ENCODE results near the gene MIB1.
A peak's percentile ranks its signal among the peaks of the same experiment; 100 is the strongest.
"Not testable (repeated sequence)": the region's sequence is repeated elsewhere in the genome, so short reads cannot be mapped to it uniquely, and the experiment has no call there.

The MIB1 gene

GRCh38 chr18:21740538-21741311, at the start of gene MIB1:
MIB1 (plus strand) TSS chr18:21740792; CDS start chr18:21741584, 792 bp downstream.
- DNase-seq = peak; percentile 100

GRCh38 chr18:21693322-21693721, 47.3 kb upstream of the MIB1 start:
- no peak for DNase-seq

- peak; percentile 78 for DNase-seq
These were observed 40.0 kb upstream of the MIB1 start for GRCh38 chr18:21700528-21701075.

- DNase-seq = peak; percentile 96
These were observed 39.0 kb upstream of the MIB1 start for GRCh38 chr18:21701621-21702020.

- DNase-seq = no peak
These were observed 38.0 kb upstream of the MIB1 start for GRCh38 chr18:21702602-21703001.

- peak; percentile 86 for DNase-seq
These were observed 37.3 kb upstream of the MIB1 start for GRCh38 chr18:21703241-21703820.

GRCh38 chr18:21704603-21705364, 35.8 kb upstream of the MIB1 start, which contains the start of gene ABHD3:
ABHD3 (minus strand) TSS chr18:21704774; CDS start chr18:21704665, 109 bp downstream.
- peak; percentile 98 for DNase-seq

GRCh38 chr18:21706386-21706865, 34.2 kb upstream of the MIB1 start:
- DNase-seq = no peak

GRCh38 chr18:21707130-21707529, 33.5 kb upstream of the MIB1 start:
- DNase-seq = not testable (repeated sequence)

- DNase-seq = no peak
These were observed 26.1 kb upstream of the MIB1 start for GRCh38 chr18:21714474-21714873.

- DNase-seq = no peak
These were observed 17.9 kb upstream of the MIB1 start for GRCh38 chr18:21722687-21723086.

- no peak for DNase-seq
These were observed 15.4 kb upstream of the MIB1 start for GRCh38 chr18:21725201-21725600.

- no peak for DNase-seq
These were observed 12.9 kb upstream of the MIB1 start for GRCh38 chr18:21727702-21728101.

- DNase-seq = no peak
These were observed 7.6 kb upstream of the MIB1 start for GRCh38 chr18:21733011-21733410.

- DNase-seq = peak; percentile 94
These were observed 5.1 kb upstream of the MIB1 start for GRCh38 chr18:21735452-21736015.

GRCh38 chr18:21736926-21737325, 3.7 kb upstream of the MIB1 start:
- not testable (repeated sequence) for DNase-seq

GRCh38 chr18:21739604-21740537, 721 bp upstream of the MIB1 start:
- no peak for DNase-seq

GRCh38 chr18:21741312-21741561, 645 bp downstream of the MIB1 start:
- DNase-seq = no peak

- DNase-seq = peak; percentile 71
These were observed 1.1 kb downstream of the MIB1 start for GRCh38 chr18:21741562-21742314.

- DNase-seq = peak; percentile 30
These were observed 1.7 kb downstream of the MIB1 start for GRCh38 chr18:21742315-21742687.

- DNase-seq = peak; percentile 63
These were observed 2.7 kb downstream of the MIB1 start for GRCh38 chr18:21743166-21743832.

All from RPMI8226 (cell line).